ENCODE results near the gene LIPM. TPM values are rescaled to one million over a fixed set of nuclear protein-coding genes. Genes with fewer than 3 reads are reported as not detected.

The LIPM gene
- total RNA-seq, 4 donors from 2014 or later = 16.7 to 34.9 (median 29.4) TPM

DNA sequence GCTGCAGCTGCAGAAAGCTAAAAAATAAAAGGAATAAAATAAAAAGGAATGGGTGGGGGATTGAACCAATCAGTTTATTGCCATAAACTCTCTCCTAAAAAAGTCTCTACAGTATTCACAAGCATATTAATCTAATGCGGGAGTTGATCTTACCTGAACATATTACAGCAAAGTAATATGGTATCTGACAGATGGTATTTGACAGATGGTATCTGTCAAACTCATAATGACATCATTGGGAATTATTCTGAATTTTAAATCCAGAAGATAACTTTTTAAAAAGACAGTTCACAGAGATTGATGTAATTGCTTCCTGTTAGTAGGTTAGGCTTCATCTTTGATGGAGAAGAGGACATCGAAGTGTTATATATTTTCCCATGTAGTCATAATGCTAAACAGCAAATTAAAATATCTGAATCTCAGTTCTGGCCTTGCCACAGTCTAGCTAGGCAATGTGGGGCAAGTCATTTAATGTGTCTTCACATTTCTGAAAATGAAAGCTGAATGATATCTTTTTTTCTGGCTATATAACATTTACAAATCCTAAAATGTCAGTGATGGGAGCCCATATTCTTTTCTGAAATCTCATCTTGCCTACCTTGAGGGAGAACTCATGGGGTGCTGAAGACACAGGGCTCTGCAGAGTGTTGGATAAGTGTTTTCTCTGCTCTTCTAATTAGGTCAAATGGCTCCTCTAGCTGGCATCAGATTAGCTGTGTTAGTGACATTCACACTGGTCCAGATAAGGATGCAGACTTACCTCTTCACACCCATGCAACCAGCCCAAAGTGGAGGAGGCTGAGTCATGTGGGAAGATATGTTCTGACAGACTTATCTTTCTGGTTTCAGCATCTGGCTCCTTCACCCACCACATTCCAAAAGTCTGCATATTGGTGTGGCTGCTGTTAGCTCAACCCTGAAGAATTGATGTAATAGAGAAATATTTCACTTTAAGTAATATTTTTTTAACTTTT lies 2.1 kb upstream of the LIPM start:
- TF ChIP-seq, protein P1, sequence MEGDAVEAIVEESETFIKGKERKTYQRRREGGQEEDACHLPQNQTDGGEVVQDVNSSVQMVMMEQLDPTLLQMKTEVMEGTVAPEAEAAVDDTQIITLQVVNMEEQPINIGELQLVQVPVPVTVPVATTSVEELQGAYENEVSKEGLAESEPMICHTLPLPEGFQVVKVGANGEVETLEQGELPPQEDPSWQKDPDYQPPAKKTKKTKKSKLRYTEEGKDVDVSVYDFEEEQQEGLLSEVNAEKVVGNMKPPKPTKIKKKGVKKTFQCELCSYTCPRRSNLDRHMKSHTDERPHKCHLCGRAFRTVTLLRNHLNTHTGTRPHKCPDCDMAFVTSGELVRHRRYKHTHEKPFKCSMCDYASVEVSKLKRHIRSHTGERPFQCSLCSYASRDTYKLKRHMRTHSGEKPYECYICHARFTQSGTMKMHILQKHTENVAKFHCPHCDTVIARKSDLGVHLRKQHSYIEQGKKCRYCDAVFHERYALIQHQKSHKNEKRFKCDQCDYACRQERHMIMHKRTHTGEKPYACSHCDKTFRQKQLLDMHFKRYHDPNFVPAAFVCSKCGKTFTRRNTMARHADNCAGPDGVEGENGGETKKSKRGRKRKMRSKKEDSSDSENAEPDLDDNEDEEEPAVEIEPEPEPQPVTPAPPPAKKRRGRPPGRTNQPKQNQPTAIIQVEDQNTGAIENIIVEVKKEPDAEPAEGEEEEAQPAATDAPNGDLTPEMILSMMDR (IDR thresholded peaks at IDR 0.05) = no peak
- no peak for TF ChIP-seq POLR2AphosphoS5 (IDR thresholded peaks at IDR 0.05)
- TF ChIP-seq EP300 (IDR thresholded peaks at IDR 0.05) = no peak
- no peak for TF ChIP-seq POLR2A (IDR thresholded peaks at IDR 0.05)
- H3K27me3 ChIP-seq = no peaks in the 10 kb centered on the region
- peaks cover 12% of the 10 kb centered on the region for H3K4me1 ChIP-seq
- no peak overlapping the region for H3K27ac ChIP-seq
- DNase-seq (ENCODE audit: low spot score in 2 of 2) = no peak
- WGBS = 86% methylated on average over 2 of the region's 2 CpGs
- H3K9me3 ChIP-seq = no peaks in the 10 kb centered on the region
- H3K4me3 ChIP-seq = no peak overlapping the region
- no peaks in the 10 kb centered on the region for H3K36me3 ChIP-seq

DNA sequence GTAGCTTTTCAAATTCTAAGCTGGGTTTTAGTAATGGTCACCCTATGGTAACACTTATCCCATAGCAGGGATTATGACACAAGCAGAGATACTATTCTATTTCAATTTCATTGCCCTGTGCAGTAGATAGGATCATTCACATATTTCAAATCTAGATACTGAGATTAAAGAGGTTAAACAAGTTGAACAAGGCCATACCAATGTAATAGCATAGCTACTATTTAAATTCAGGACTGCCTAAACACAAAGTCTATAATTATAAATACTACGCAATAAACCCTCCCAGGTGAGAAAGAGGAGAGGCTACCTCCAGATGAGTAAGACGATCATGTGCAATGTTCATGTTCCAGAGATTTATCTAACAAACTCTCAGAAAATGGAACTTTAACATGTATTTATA lies 1.1 kb downstream of the LIPM start:
- Histone ChIP-seq H3K27ac (peak overlapping the region; percentile 81), H3K27me3 (no peaks in the 10 kb centered on the region), H3K4me3 (no peak overlapping the region), H3K36me3 (no peaks in the 10 kb centered on the region), H3K4me1 (peaks cover 12% of the 10 kb centered on the region), H3K9me3 (no peaks in the 10 kb centered on the region)
- TF ChIP-seq EP300 (IDR thresholded peaks at IDR 0.05) (no peak), POLR2AphosphoS5 (IDR thresholded peaks at IDR 0.05) (no peak), POLR2A (IDR thresholded peaks at IDR 0.05) (no peak)
- TF ChIP-seq, protein P1 (IDR thresholded peaks at IDR 0.05) = no peak
- WGBS = 54% methylated on average over 2 of the region's 2 CpGs
- no peak for DNase-seq (ENCODE audit: low spot score in 2 of 2)

DNA sequence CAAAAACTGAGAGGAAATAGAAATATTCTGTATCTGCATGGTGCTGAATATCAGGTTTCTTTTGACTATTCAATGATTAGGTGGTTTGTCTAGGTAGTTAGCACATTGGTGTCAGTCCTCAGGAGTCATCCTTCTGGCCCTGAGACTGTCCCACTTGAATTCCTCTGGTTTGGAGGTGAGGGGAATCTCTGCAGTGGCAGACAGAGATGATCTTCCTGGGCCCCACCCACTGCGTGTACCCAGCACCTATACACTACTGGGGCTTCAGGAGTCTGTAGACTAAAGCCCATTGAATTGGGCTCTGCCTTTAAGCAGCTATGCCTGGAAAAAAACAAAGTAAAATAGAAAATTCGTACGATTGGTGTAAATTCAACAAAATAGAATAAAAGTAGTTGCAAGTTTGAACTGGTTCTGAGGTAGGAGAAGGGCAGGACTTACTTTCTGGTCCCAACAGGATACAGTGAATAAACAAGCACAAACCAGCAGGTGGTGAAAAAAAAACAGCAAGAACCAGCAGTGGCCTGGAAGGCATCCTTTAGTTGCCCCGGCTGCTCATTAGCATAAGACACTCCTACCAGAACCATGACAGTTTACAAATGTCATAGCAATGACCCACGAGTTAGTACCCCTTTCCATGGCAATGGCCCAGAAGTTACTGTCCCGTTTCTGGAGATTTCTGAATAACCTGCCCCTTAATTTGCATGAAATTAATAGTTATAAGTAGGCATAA lies 1.7 kb downstream of the LIPM start:
- no peaks in the 10 kb centered on the region for H3K36me3 ChIP-seq
- no peak for TF ChIP-seq EP300 (IDR thresholded peaks at IDR 0.05)
- no peak for TF ChIP-seq POLR2A (IDR thresholded peaks at IDR 0.05)
- H3K9me3 ChIP-seq = no peaks in the 10 kb centered on the region
- H3K27ac ChIP-seq = peak overlapping the region; percentile 81
- H3K4me1 ChIP-seq = peaks cover 12% of the 10 kb centered on the region
- WGBS = 28% methylated on average over 6 of the region's 6 CpGs
- no peak overlapping the region for H3K4me3 ChIP-seq
- DNase-seq (ENCODE audit: low spot score in 2 of 2) = no peak
- H3K27me3 ChIP-seq = no peaks in the 10 kb centered on the region

DNA sequence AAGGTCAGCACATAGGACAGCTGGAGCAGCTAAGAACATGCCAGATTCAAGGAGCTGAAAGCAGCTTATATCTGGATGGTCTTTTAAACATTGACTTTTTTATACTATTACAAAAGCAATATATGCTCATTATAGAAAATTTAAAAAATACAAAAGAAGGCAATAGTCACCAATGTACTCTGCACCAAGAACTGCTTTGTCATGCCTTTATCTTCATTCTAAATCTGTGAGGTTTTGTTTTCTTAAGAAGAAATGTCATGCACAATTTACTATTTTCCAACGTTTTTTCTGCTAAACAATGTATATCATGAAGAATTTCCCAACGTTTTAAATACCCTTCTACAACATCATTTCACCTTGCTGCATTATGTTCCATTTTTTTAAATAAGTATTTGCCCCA lies 2.8 kb downstream of the LIPM start:
- Histone ChIP-seq H3K4me1 (peaks cover 15% of the 10 kb centered on the region), H3K9me3 (no peaks in the 10 kb centered on the region), H3K36me3 (no peaks in the 10 kb centered on the region), H3K27me3 (no peaks in the 10 kb centered on the region), H3K27ac (no peak overlapping the region), H3K4me3 (no peak overlapping the region)
- TF ChIP-seq POLR2A (IDR thresholded peaks at IDR 0.05) (no peak), EP300 (IDR thresholded peaks at IDR 0.05) (no peak), POLR2AphosphoS5 (IDR thresholded peaks at IDR 0.05) (no peak)
- TF ChIP-seq, protein P1 (IDR thresholded peaks at IDR 0.05) = no peak
- 57% methylated on average over 2 of the region's 2 CpGs for WGBS
- DNase-seq (ENCODE audit: low spot score in 2 of 2) = no peak

DNA sequence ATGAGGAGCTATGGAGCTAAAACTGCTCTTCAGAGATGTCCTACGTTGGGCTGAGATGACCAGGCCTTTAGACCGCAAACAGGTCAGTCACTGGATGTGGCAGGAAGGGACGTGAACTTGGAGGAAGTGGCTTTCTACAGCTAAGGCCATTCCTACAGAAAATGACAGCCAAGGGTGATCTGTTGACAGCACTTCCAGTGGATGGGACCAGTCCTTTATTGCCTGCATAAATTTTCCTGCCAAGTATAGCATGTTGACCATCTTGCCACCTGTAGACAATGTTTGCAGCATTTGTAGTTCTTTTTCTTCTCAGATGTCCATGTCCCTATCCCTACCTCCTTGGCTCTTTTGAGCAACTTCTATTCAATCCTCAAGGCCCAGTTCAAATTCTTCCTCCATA lies 3.4 kb downstream of the LIPM start:
- Histone ChIP-seq H3K4me1 (peaks cover 15% of the 10 kb centered on the region), H3K27ac (no peak overlapping the region), H3K27me3 (no peaks in the 10 kb centered on the region), H3K9me3 (no peaks in the 10 kb centered on the region), H3K4me3 (no peak overlapping the region), H3K36me3 (no peaks in the 10 kb centered on the region)
- TF ChIP-seq EP300 (IDR thresholded peaks at IDR 0.05) (no peak), POLR2A (IDR thresholded peaks at IDR 0.05) (no peak), POLR2AphosphoS5 (IDR thresholded peaks at IDR 0.05) (no peak)
- TF ChIP-seq, protein P1 (IDR thresholded peaks at IDR 0.05) = no peak
- DNase-seq (ENCODE audit: low spot score in 2 of 2) = no peak
- WGBS = 94% methylated on average over 3 of the region's 3 CpGs

Measured in suprapubic skin (tissue), 4 donors.